IMR-90 (cell line): ENCODE data around the gene ATG5. TPM values are rescaled to one million over a fixed set of nuclear protein-coding genes. Genes with fewer than 3 reads are reported as not detected.

Experiments
- ATAC-seq: fragments of 200-7000 bp; cut with Tn5 transposase; 2 replicates; pipeline ENCODE4 v1.9.1; 2020; ENCODE audit warnings: low read depth, mild to moderate bottlenecking, moderate library complexity
- BruUV-seq: library from RNA; stranded (reverse); fragments of 400-500 nt; replicated peaks from 2 replicates; lab custom pipeline; 2021; lab: Mats Ljungman, UMichigan
- CTCF ChIA-PET: fragments of 300-600 bp; formaldehyde crosslinking; extraction: SDS; loops from one replicate; lab custom pipeline; 2021; ENCODE audit warnings: antibody characterized with exemption; lab: Yijun Ruan, JAX
- POLR2A ChIA-PET: fragments of 300-600 bp; sonication (Branson Sonifier 250); formaldehyde crosslinking; loops from one replicate; lab custom pipeline; 2022; ENCODE audit warnings: antibody characterized with exemption; ENCODE audit not compliant: unreplicated experiment; lab: Charles Lee
- DNase-seq: peaks from one replicate; pipeline ENCODE4 v3.0.0; 2013
- H2AFZ ChIP-seq: replicated peaks from 2 replicates; pipeline ENCODE3; 2013; ENCODE audit warnings: low read length, mild to moderate bottlenecking; ENCODE audit not compliant: poor library complexity
- H2AK5ac ChIP-seq: 2 replicates; pipeline ENCODE4 v1.6.1; 2013; ENCODE audit warnings: low read depth, low read length, inconsistent platforms
- H2AK9ac ChIP-seq: replicated peaks from 2 replicates; pipeline ENCODE3; 2013; ENCODE audit warnings: mild to moderate bottlenecking, low read depth, low read length, moderate library complexity; ENCODE audit not compliant: poor library complexity
- H2BK120ac ChIP-seq: 2 replicates; pipeline ENCODE4 v1.6.1; 2013; ENCODE audit warnings: low read depth, low read length, inconsistent platforms
- H2BK15ac ChIP-seq: 3 replicates; pipeline ENCODE4 v1.6.1; 2013; ENCODE audit warnings: low read depth, low read length, inconsistent platforms
- H2BK20ac ChIP-seq: 2 replicates; pipeline ENCODE4 v1.6.1; 2013; ENCODE audit warnings: low read depth, mild to moderate bottlenecking, inconsistent platforms, low read length, moderate library complexity
- H2BK5ac ChIP-seq: 2 replicates; pipeline ENCODE4 v1.6.1; 2013; ENCODE audit warnings: mild to moderate bottlenecking, low read depth, low read length, inconsistent platforms; ENCODE audit not compliant: poor library complexity, severe bottlenecking
- H3K14ac ChIP-seq: replicated peaks from 2 replicates; pipeline ENCODE4 v1.6.1; 2013; ENCODE audit warnings: low read depth, low read length, inconsistent platforms
- H3K18ac ChIP-seq: 2 replicates; pipeline ENCODE4 v1.6.1; 2013; ENCODE audit warnings: low read depth, low read length, control low read depth
- H3K23ac ChIP-seq: 2 replicates; pipeline ENCODE4 v1.6.1; 2013; ENCODE audit warnings: low read depth, low read length, inconsistent platforms
- H3K27ac ChIP-seq: 2 replicates; pipeline ENCODE4 v1.5.1; 2013; ENCODE audit warnings: mild to moderate bottlenecking, control low read depth, low read length; ENCODE audit not compliant: insufficient read depth
- H3K27me3 ChIP-seq: 2 replicates; pipeline ENCODE4 v1.6.1; 2013; ENCODE audit warnings: low read length; ENCODE audit not compliant: control insufficient read depth, insufficient read depth
- H3K36me3 ChIP-seq: 2 replicates; pipeline ENCODE4 v1.6.1; 2013; ENCODE audit warnings: low read length, mixed read lengths; ENCODE audit not compliant: control insufficient read depth, insufficient read depth
- H3K4ac ChIP-seq: 2 replicates; pipeline ENCODE4 v1.6.1; 2013; ENCODE audit warnings: low read depth, low read length, inconsistent platforms
- H3K4me1 ChIP-seq: 2 replicates; pipeline ENCODE4 v1.6.1; 2013; ENCODE audit warnings: low read length, mixed read lengths; ENCODE audit not compliant: control insufficient read depth, insufficient read depth
- H3K4me2 ChIP-seq: 2 replicates; pipeline ENCODE4 v1.6.1; 2013; ENCODE audit warnings: low read depth, mild to moderate bottlenecking, control low read depth, low read length, moderate library complexity
- H3K4me3 ChIP-seq: 2 replicates; pipeline ENCODE4 v1.5.1; 2013; ENCODE audit warnings: low read depth, mild to moderate bottlenecking, control low read depth, low read length, moderate library complexity; ENCODE audit not compliant: insufficient read depth
- H3K56ac ChIP-seq: 2 replicates; pipeline ENCODE4 v1.6.1; 2013; ENCODE audit warnings: low read length, inconsistent platforms; ENCODE audit not compliant: insufficient read depth; ENCODE audit errors: extremely low read depth
- H3K79me1 ChIP-seq, 2 experiments: 2 replicates each; pipeline ENCODE4 v1.6.1; 2013; ENCODE audit warnings: low read length in 2 of 2, inconsistent platforms in 1 of 2, low read depth in 1 of 2
- H3K9ac ChIP-seq: 2 replicates; pipeline ENCODE4 v1.6.1; 2013; ENCODE audit warnings: low read depth, low read length, control low read depth
- H3K9me1 ChIP-seq: 2 replicates; pipeline ENCODE4 v1.6.1; 2013; ENCODE audit warnings: low read length, inconsistent platforms; ENCODE audit not compliant: insufficient read depth
- H3K9me3 ChIP-seq: 2 replicates; pipeline ENCODE4 v1.6.1; 2013; ENCODE audit warnings: low read length; ENCODE audit not compliant: control insufficient read depth, insufficient read depth
- H4K20me1 ChIP-seq: 2 replicates; pipeline ENCODE4 v1.6.1; 2013; ENCODE audit warnings: low read length, inconsistent platforms; ENCODE audit not compliant: insufficient read depth
- H4K5ac ChIP-seq: 2 replicates; pipeline ENCODE4 v1.6.1; 2013; ENCODE audit warnings: mild to moderate bottlenecking, low read depth, low read length, control low read depth
- H4K8ac ChIP-seq, 2 experiments: 2 replicates each; pipeline ENCODE4 v1.6.1; 2013; ENCODE audit warnings: low read depth in 2 of 2, low read length in 2 of 2, control low read depth in 1 of 2, inconsistent platforms in 1 of 2
- H4K91ac ChIP-seq: 2 replicates; pipeline ENCODE4 v1.6.1; 2013; ENCODE audit warnings: low read depth, low read length, inconsistent platforms; ENCODE audit not compliant: insufficient read depth
- CEBPB ChIP-seq: IDR thresholded peaks from 2 replicates; pipeline ENCODE4 v1.6.1; 2012; ENCODE audit warnings: low read depth, low read length, improper control_type of control experiment
- CHD1 ChIP-seq: IDR thresholded peaks from 2 replicates; pipeline ENCODE4 v1.6.1; 2012; ENCODE audit warnings: low read depth, low read length, improper control_type of control experiment
- FOS ChIP-seq: fragments of 150-350 bp; IDR thresholded peaks from 2 replicates; pipeline ENCODE4 v1.6.1; 2016; ENCODE audit warnings: low read depth, low read length
- MAFK ChIP-seq: IDR thresholded peaks from 2 replicates; pipeline ENCODE4 v1.6.1; 2012; ENCODE audit warnings: low read depth, low read length, improper control_type of control experiment
- MAZ ChIP-seq: IDR thresholded peaks from 2 replicates; pipeline ENCODE4 v1.6.1; 2012; ENCODE audit warnings: low read depth, mild to moderate bottlenecking, low read length, improper control_type of control experiment, moderate library complexity, borderline replicate concordance
- MXI1 ChIP-seq: IDR thresholded peaks from 2 replicates; pipeline ENCODE4 v1.6.1; 2012; ENCODE audit warnings: low read depth, mild to moderate bottlenecking, low read length, moderate library complexity, borderline replicate concordance
- NFE2L2 ChIP-seq: fragments of 150-350 bp; IDR thresholded peaks from 2 replicates; pipeline ENCODE4 v1.6.1; 2016; ENCODE audit warnings: low read depth, mild to moderate bottlenecking, low read length
- POLR2A ChIP-seq: IDR thresholded peaks from 2 replicates; pipeline ENCODE4 v1.6.1; 2012; ENCODE audit warnings: mild to moderate bottlenecking, low read depth, low read length
- RAD21 ChIP-seq: IDR thresholded peaks from 2 replicates; pipeline ENCODE4 v1.6.1; 2012; ENCODE audit warnings: low read length, improper control_type of control experiment
- RCOR1 ChIP-seq: IDR thresholded peaks from 2 replicates; pipeline ENCODE4 v1.6.1; 2012; ENCODE audit warnings: mild to moderate bottlenecking, low read length, improper control_type of control experiment; ENCODE audit not compliant: insufficient replicate concordance
- RFX5 ChIP-seq: IDR thresholded peaks from 2 replicates; pipeline ENCODE4 v1.8.0; 2012; ENCODE audit warnings: low read depth, mild to moderate bottlenecking, low read length, moderate library complexity
- WGBS, 2 experiments: methylation state at CpG; one replicate each; pipeline versions ENCODE4 v1.1.5 to v1.1.7; 2013; ENCODE audit warnings: missing lambda C conversion rate in 2 of 2; ENCODE audit not compliant: insufficient read length in 1 of 2; ENCODE audit errors: extremely low coverage in 2 of 2; 5-methylcytosine and 5-hydroxymethylcytosine counted together
- dilution Hi-C: fragments of 300-500 bp; cut with HindIII; formaldehyde crosslinking; loops from one replicate; pipeline ENCODE4 v1.14.3; 2018; ENCODE audit warnings: low sequenced_read_pairs; ENCODE audit not compliant: unreplicated experiment
- in situ Hi-C: fragments of 300-500 bp; cut with MboI; formaldehyde crosslinking; loops from 3 replicates; pipeline ENCODE4 v1.14.3; 2019; ENCODE audit warnings: low sequenced_read_pairs, inconsistent platforms, mixed read lengths
- intact Hi-C: fragments of 100-400 bp; cut with micrococcal nuclease; formaldehyde crosslinking; loops from 2 replicates; pipeline ENCODE4 v1.10.0; 2022
- polyA plus RNA-seq, 3 experiments: library from polyadenylated mRNA; depleted of rRNA; stranded (reverse); fragments of >200 nt; gene quantifications; 2 replicates each; pipeline ENCODE4 v1.2.3, GENCODE V29; 2012; ENCODE audit warnings: low replicate concordance in 1 of 3
- total RNA-seq: library from RNA; depleted of rRNA; stranded (reverse); fragments of >200 nt; gene quantifications from 2 replicates; pipeline ENCODE4 v1.2.3, GENCODE V29; 2012
- TF ChIP-seq, protein P1 (sequence below): fragments of 150-350 bp; IDR thresholded peaks from 2 replicates; pipeline ENCODE4 v1.6.1; 2016; ENCODE audit warnings: low read depth, mild to moderate bottlenecking, low read length, moderate library complexity, borderline replicate concordance
- TF ChIP-seq, protein P2 (sequence below): fragments of 150-350 bp; IDR thresholded peaks from 2 replicates; pipeline ENCODE4 v1.6.1; 2017; ENCODE audit warnings: mild to moderate bottlenecking, antibody characterized with exemption, low read length, low read depth
- TF ChIP-seq, protein P3 (sequence below): conservative IDR thresholded peaks from 2 replicates; pipeline ENCODE4 v1.5.1; 2012; ENCODE audit warnings: mild to moderate bottlenecking, low read depth, low read length, improper control_type of control experiment

Gene ATG5
- total and polyA plus RNA-seq, 2 of the 4 experiments (the other 2 are of a cell fraction) = 13.5 to 28.0 TPM

DNA sequence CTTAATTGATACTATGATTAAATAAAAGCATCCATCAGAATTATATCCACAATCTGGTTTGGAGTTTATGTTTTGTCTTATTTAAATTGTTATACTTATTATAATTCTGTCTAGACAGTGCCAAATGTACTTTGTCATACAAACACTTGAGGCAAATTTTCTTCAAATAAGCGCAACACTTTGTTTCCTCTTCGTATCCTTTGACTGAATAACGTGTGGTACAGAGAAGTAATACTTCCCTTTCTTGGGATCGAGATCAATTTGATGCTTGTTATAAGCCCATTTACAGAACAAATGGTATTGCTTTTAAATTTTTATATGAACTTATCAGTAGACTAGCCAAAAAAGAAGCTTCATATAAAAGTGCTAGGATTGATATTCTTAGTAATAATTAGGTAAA lies 111.0 kb downstream of the ATG5 start:
- POLR2A ChIA-PET = interaction anchor here (0.7 kb wide), 1 partner anchor 222 kb away, joined by 3 read pairs; no protein-coding TSS in a partner anchor

More for the DNA sequence above, 111.0 kb downstream of the ATG5 start:
- H3K4me3 ChIP-seq = no peak overlapping the region
- no peaks in the 10 kb centered on the region; the same call in none of the 2 replicates for H3K9me1 ChIP-seq
- H4K5ac ChIP-seq = no peak overlapping the region
- peak overlapping the region; percentile 72 for H2BK5ac ChIP-seq
- no peak overlapping the region for H3K56ac ChIP-seq
- peak overlapping the region; percentile 77 for H3K14ac ChIP-seq
- H3K4me2 ChIP-seq = no peak overlapping the region
- no peak overlapping the region for H3K9ac ChIP-seq
- peaks cover 8 to 18% of the 10 kb centered on the region in 2 experiments for H3K79me1 ChIP-seq
- peak overlapping the region; percentile 77; the same call in 1 of the 2 replicates for H4K91ac ChIP-seq
- DNase-seq (no peak), ATAC-seq (no peak)
- no peak overlapping the region for H2AK9ac ChIP-seq
- peak overlapping the region; percentile 70; the same call in 1 of the 3 replicates for H2BK15ac ChIP-seq
- intact Hi-C loops (no loop called here), dilution Hi-C loops (no loop called here), in situ Hi-C loops (no loop called here)
- H2AFZ ChIP-seq = no peak overlapping the region
- peak overlapping the region; percentile 78; the same call in 1 of the 2 replicates for H2BK20ac ChIP-seq
- H4K20me1 ChIP-seq = no peaks in the 10 kb centered on the region
- no peak for TF ChIP-seq CEBPB
- TF ChIP-seq, protein P1, sequence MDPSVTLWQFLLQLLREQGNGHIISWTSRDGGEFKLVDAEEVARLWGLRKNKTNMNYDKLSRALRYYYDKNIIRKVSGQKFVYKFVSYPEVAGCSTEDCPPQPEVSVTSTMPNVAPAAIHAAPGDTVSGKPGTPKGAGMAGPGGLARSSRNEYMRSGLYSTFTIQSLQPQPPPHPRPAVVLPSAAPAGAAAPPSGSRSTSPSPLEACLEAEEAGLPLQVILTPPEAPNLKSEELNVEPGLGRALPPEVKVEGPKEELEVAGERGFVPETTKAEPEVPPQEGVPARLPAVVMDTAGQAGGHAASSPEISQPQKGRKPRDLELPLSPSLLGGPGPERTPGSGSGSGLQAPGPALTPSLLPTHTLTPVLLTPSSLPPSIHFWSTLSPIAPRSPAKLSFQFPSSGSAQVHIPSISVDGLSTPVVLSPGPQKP = no peak
- TF ChIP-seq, protein P2, sequence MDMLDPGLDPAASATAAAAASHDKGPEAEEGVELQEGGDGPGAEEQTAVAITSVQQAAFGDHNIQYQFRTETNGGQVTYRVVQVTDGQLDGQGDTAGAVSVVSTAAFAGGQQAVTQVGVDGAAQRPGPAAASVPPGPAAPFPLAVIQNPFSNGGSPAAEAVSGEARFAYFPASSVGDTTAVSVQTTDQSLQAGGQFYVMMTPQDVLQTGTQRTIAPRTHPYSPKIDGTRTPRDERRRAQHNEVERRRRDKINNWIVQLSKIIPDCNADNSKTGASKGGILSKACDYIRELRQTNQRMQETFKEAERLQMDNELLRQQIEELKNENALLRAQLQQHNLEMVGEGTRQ = no peak
- TF ChIP-seq CHD1 = no peak
- TF ChIP-seq RFX5 = no peak
- TF ChIP-seq MXI1 = no peak
- TF ChIP-seq FOS = no peak
- TF ChIP-seq POLR2A = no peak
- TF ChIP-seq NFE2L2 = no peak
- no peak for TF ChIP-seq RCOR1
- TF ChIP-seq, protein P3, sequence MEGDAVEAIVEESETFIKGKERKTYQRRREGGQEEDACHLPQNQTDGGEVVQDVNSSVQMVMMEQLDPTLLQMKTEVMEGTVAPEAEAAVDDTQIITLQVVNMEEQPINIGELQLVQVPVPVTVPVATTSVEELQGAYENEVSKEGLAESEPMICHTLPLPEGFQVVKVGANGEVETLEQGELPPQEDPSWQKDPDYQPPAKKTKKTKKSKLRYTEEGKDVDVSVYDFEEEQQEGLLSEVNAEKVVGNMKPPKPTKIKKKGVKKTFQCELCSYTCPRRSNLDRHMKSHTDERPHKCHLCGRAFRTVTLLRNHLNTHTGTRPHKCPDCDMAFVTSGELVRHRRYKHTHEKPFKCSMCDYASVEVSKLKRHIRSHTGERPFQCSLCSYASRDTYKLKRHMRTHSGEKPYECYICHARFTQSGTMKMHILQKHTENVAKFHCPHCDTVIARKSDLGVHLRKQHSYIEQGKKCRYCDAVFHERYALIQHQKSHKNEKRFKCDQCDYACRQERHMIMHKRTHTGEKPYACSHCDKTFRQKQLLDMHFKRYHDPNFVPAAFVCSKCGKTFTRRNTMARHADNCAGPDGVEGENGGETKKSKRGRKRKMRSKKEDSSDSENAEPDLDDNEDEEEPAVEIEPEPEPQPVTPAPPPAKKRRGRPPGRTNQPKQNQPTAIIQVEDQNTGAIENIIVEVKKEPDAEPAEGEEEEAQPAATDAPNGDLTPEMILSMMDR = no peak
- no peak for TF ChIP-seq MAFK
- no peak for TF ChIP-seq RAD21
- TF ChIP-seq MAZ = no peak
- BruUV-seq = no TSS peak
- no peak overlapping the region for H2AK5ac ChIP-seq
- H3K9me3 ChIP-seq = no peaks in the 10 kb centered on the region
- no peaks in the 10 kb centered on the region for H3K27me3 ChIP-seq
- no peak overlapping the region; the same call in 1 of the 2 replicates for H3K4ac ChIP-seq
- no peak overlapping the region for H3K23ac ChIP-seq
- CTCF ChIA-PET = interaction anchor here (1.0 to 1.2 kb wide), 3 partner anchors 8 to 786 kb away, joined by 3 read pairs; no protein-coding TSS in a partner anchor
- H3K36me3 ChIP-seq = no peaks in the 10 kb centered on the region
- H3K4me1 ChIP-seq = peaks cover 2% of the 10 kb centered on the region; the same call in 1 of the 2 replicates
- H4K8ac ChIP-seq = no peak overlapping the region
- peak overlapping the region; percentile 47; the same call in 1 of the 2 replicates for H3K18ac ChIP-seq
- no peak overlapping the region for H2BK120ac ChIP-seq
- H3K27ac ChIP-seq = no peak overlapping the region
- WGBS, 2 experiments = no CpG with 5 or more reads among the region's 4 CpGs
